Measurements from ENCODE around the gene OR51M1.

DNA sequence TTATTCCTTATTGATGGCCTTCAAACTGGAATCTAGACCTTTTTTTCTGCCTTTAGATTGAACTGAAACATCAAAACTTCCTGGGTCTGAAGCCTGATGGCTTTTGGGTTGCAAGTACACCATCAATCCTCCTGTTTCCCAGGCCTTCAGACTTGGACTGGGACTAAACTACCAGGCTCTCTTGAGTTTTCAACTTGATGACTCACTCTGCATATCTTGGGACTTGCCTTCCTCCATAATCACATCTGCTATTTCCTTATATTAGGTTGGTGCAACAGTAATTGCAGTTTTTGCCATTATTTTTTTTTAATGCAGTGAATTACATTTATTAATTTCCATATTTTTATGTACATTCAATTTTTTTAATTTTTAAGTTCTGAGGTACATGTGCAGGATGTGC lies 47.3 kb upstream of the OR51M1 start:
- TF ChIP-seq, protein P1, sequence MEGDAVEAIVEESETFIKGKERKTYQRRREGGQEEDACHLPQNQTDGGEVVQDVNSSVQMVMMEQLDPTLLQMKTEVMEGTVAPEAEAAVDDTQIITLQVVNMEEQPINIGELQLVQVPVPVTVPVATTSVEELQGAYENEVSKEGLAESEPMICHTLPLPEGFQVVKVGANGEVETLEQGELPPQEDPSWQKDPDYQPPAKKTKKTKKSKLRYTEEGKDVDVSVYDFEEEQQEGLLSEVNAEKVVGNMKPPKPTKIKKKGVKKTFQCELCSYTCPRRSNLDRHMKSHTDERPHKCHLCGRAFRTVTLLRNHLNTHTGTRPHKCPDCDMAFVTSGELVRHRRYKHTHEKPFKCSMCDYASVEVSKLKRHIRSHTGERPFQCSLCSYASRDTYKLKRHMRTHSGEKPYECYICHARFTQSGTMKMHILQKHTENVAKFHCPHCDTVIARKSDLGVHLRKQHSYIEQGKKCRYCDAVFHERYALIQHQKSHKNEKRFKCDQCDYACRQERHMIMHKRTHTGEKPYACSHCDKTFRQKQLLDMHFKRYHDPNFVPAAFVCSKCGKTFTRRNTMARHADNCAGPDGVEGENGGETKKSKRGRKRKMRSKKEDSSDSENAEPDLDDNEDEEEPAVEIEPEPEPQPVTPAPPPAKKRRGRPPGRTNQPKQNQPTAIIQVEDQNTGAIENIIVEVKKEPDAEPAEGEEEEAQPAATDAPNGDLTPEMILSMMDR (IDR thresholded peaks at IDR 0.05; ENCODE audit: low read depth, low read length, missing input control) = no peak
- TF ChIP-seq, protein P2, sequence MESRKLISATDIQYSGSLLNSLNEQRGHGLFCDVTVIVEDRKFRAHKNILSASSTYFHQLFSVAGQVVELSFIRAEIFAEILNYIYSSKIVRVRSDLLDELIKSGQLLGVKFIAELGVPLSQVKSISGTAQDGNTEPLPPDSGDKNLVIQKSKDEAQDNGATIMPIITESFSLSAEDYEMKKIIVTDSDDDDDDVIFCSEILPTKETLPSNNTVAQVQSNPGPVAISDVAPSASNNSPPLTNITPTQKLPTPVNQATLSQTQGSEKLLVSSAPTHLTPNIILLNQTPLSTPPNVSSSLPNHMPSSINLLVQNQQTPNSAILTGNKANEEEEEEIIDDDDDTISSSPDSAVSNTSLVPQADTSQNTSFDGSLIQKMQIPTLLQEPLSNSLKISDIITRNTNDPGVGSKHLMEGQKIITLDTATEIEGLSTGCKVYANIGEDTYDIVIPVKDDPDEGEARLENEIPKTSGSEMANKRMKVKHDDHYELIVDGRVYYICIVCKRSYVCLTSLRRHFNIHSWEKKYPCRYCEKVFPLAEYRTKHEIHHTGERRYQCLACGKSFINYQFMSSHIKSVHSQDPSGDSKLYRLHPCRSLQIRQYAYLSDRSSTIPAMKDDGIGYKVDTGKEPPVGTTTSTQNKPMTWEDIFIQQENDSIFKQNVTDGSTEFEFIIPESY (IDR thresholded peaks at IDR 0.05) = no peak
- TF ChIP-seq GABPA (IDR thresholded peaks at IDR 0.05 in 1 of 2, conservative IDR thresholded peaks at IDR 0.05 in 1 of 2) = no peak
- TF ChIP-seq RAD21 (IDR thresholded peaks at IDR 0.05) = no peak

Measured in liver (tissue), 3 donors.